HG03558 (cell line): ENCODE data around the gene SMLR1.
A peak's percentile ranks its signal among the peaks of the same experiment; 100 is the strongest.

Experiments used
- ATAC-seq: cut with Tn5 transposase; IDR thresholded peaks from one replicate; pipeline ENCODE4 v1.9.1; 2021; ENCODE audit warnings: moderate number of reproducible peaks; ENCODE audit not compliant: unreplicated experiment; ENCODE audit errors: extremely low read depth

The SMLR1 gene

DNA sequence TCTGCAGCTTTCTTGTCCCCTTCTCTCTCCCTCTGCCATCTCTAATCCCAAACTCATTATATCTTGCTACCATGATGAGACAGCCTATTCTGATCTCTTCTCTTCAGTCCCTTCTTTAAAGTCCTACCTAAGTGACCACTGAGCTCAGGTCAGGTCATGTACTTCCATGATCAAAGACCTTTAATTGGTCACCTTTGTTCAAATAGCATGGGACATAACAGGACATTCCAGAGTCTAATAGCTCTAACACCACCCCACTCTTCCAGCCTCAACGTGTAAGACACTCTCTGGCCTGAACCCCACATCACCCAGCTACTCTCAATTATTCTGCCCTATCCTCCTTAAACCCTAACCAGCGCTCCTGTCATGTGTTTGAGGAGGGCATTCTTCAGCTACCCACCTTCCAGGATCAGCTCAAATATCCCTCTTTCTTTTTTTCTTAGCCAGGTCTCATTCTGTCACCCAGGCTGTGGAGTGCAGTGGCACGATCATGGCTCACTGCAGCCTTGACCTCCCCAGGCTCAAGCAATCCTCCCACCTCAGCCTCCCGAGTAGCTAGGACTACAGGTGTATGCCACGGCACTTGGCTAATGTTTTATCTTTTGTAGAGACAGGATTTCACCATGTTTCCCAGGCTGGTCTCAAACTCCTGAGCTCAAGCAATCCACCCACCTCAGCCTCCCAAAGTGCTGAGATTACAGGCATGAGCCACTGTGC is 2.1 kb upstream of the SMLR1 start:
- no peak for ATAC-seq

DNA sequence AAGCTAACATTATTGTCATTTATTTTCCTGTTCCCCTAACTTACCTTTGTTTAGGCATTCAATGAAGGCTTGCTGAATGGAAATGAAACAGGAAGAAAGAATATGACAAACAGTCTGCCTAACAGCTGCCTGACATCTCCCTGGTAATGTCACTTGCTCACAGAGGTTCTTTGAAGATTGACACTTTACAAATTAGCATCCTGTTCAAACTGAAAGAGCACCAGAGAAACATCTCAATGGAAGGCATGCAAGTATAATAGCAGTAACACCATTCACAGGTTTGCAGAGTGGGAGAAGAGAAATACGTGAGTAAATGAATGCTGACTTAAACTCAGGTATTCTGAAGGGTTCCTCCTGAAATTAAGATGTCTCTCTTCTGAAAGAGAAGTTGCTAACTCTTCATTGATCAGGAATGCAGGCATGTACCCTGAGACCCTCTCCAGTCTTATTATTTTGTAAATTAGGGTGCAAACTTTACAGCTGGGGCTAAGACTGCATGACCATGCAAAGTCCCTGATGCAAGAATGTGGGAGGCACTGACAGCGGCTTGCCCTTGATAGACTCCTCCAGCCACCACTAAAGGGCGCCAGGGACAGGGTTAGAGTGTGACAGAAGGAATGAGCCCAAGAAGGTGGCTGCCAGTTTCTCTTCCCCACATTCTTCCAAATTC is 1.3 kb upstream of the SMLR1 start:
- ATAC-seq, result no peak

DNA sequence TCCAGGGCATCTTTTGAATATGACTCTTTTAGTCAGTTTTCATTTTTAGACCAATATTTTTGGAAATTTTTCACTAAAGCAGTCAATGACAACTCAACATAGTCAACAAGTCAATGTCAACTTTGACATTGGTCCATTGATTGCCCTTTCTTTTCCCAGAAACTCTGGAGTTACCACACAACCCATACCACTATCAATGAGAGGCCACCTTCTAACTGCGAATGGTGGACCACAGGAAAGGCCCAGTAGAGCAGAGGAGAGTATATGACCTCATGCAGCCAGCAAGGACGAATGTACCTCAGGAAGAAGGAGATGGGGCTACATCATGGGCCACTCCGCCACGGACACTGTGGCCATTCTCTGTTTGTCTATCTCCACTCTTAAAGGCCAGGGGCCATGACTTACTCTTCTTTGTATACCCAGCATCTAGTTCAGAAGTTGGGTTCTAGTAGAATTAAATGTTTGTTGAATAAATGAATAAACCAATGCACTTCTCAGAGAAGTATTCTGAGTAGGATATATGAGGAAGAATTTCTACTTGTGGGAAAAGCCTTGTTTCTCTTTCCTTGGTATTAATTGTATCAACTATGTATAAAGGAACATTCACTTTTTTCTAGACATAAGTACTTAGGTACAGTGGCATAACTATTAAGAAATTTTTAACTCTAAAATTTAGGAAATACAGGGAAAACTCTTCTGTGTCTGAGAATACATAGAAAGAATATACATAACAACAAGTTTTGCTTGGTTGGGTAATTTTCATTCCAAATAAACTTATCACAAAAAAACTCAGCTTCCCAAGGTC is 562 bp upstream of the SMLR1 start:
- no peak for ATAC-seq

DNA sequence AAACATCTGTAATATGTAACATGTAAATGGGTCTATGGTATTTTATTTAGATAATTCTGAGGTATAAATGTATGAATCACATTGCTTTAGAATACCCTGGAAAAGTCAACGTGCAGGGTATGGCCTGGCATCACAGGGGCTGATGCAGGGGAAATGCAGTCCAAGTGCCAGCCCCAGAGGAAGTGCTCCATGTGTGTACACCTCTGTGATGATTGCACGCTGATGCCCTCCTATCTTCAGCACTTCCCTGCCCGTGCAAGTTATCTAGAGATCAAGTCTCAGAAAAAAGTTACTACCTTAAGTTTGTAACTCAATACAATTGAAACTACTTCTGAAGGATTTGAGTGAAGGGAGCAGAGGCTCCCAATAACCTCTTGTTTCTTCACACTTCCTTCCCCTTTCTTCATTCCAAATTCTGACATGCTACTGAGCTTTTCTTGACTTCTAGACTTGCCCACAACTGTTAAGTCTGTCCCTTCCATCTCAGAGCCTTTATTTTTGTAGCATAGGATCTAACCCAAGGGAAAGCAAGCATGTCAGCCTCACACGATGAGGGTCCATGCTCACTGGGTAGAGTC is 2.2 kb downstream of the SMLR1 start:
- ATAC-seq, result no peak

DNA sequence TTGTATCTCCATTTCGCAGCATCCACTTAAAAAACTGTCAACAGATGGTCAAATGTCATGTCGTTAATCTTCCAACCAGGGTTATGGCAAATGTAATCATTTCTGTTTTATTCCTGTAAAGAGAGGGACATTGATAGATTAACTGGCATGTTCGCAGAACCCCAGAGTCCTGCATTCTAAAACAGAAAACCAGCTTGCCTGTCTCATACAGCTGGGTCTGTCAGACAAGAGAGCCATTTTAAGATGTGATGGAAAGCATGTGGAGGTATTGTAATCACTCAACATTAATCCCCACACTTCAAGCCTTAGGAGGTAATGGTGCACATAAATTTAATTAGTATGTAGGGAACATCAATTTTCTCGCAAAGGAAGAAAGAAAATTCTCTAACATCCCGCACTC is 4.4 kb downstream of the SMLR1 start:
- ATAC-seq, result no peak

DNA sequence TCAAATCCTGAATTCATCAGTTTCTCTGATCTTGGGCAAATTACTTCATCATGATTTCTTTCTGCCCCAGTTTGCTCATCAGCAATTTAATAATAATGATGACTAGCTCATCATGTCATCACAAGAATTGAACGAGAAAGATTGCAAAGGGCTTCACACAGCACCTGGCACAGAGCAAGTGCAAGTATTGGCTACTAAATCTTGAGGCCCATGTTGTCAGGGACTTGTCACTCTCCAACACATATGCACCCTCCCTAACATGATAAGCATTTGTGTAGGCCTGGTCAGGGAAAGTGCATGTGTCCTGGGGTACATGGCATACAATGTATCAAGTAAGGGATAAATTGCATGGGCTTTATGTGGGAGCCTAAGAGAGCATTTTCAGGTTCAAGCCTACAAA is 6.4 kb downstream of the SMLR1 start:
- no peak for ATAC-seq

DNA sequence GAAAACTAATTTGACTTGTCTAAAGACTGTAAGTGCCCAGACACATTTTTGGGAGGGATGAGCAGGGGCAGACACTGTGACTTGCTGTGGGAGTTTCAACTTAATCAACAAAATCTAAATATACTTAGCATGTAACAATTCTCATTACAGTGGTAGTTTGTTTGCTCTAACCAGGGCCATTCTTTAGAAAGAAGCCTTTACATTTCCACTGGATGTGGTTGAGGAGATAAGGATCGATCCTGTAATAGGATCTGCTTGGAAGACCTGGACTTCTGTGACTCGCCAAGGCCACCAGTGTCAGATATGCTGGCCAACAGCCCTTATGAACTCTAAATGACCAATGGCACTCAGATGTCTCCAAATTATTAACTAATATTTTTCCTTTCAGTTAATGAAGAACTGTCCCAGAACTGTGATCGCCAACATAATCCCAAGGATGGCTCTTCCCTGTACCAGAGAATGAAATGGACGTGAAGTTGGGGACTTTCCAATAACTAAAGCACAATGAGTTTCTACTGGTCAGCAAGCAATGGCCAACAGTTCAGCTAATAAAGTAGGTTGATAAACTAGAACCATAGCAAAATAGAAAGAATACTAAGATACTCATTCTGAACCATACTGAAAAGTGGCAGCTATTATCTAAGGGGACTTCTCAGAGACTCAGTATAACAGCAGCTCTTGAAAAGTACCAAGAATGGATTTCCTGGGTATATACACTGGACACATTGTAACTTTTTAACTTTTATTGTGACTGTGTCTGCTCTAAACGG is 7.5 kb downstream of the SMLR1 start:
- no peak for ATAC-seq

DNA sequence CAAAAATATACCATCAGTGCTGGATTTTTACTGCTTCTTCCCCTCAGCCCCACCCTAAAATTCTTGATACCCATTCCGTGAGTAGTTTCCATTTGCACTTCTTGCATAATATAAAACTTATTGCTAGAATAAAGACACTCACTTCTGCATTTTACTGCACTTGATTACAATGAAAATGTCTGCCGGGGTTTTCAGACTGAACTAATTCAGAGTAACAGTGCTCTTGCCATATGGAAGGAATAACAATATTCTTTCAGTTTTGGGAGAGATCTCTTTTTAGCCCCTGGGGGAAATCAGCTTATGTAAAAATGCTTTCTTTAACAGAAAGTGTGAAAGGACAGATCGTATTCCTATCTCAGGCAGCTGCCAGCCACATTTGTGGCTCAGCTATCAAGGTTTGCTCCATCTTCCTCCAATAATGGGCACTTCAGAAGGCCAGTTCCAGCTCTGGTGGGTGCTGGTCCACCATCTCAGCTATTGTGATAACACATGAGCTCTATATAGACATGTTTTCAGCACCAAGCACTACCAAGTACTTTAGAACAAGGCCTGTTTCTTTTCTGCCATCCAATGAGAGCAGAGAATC is 8.9 kb downstream of the SMLR1 start:
- ATAC-seq, result no peak

DNA sequence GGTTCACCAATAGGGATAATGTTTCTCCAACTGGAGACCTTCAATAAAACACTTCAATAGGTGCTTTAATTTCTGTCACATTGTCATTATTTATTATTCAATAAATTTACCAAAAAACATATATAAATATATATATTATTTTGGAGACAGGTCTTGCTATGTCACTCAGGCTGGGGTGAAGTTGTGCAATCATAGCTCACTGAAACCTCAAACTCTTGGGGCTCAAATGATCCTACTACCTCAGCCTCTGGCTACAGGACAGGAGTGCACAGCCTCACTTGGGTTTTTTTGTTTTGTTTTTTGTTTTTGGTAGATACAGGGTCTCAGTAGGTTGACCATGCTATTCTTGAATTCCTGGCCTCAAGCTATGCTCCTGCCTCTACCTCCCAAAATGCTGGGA is 9.9 kb downstream of the SMLR1 start:
- no peak for ATAC-seq

DNA sequence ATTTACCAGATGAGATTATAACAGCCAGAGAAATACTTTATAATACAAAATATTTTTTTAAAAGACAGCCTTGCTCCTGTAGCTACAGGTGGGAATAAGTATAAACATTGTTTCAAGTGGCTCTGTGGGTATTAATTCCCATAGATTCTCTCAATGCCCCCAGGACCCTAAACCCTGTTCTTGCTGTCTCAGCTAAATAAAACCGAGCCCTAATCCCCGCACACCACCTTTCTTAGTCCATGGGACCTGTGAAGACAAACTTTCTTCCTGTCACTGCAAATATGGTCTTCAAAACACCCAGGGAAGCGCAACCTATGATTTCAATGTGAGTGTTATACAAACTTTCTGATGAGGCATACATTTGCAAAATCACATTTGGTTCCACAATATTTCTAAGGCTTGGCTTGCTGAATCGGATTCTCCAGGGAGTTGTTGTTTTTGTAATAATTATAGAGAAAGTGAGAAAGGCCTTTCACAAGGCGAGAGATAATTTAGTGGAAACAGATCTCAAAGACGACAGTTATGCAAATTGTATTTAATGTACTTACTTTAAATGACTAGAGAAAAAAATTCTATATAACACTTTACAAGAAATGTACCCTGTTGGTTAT is 11.1 kb downstream of the SMLR1 start:
- ATAC-seq, result no peak

DNA sequence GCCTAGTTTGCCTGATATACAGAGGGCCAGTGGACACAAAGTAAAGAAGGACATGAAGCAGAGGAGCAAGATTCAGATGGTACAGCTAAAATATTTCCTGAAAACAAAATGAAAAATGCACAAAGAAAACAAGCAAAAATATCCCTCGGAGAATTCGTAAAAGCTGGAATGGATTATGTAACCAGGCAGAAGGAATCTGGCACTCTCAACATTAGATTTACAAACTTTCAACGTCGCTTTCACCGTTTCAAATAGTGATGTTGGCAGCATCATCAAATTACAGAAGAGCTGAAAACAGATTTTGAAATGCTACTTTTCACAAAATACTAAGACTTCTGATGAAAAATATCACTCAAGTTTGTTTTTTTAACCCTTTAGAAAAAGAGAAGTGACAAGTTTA is 11.7 kb downstream of the SMLR1 start:
- no peak for ATAC-seq

DNA sequence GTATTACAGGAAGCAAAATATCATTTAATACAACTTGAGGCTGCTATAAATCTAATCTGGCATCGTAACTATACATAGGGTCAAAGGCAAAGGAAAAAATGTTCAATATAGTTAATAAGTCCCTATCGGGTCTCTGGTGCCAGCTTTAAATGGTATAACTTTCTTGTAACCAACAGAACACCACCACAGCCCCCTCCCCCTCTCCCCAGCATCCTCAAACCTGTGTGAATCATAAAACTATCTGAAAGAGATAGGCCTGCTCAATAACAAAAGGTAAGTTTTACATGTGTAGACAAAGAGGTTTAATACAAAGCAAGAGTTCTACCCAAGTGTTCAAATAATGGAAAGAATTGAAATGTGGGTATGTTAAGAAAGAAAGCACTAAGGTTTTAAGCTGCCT is 12.2 kb downstream of the SMLR1 start:
- no peak for ATAC-seq

DNA sequence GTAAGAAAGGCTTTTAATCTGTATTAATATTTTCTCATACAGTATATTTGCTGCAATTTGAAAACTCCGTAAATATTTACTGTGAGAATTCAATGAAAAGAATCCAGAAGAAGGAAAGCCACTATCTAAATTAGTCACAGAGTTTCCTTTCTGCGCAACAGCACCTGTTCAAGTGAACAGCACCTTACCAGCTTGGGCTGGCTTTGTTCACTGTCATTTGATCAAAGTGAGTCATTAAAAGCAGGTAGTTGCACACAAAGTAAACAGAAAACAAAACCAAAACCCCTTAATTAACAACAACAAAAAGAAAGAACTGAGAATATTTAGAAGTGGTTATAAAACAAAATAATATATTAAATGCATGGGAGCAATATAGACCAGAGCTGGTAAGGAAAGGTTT is 12.8 kb downstream of the SMLR1 start:
- no peak for ATAC-seq

DNA sequence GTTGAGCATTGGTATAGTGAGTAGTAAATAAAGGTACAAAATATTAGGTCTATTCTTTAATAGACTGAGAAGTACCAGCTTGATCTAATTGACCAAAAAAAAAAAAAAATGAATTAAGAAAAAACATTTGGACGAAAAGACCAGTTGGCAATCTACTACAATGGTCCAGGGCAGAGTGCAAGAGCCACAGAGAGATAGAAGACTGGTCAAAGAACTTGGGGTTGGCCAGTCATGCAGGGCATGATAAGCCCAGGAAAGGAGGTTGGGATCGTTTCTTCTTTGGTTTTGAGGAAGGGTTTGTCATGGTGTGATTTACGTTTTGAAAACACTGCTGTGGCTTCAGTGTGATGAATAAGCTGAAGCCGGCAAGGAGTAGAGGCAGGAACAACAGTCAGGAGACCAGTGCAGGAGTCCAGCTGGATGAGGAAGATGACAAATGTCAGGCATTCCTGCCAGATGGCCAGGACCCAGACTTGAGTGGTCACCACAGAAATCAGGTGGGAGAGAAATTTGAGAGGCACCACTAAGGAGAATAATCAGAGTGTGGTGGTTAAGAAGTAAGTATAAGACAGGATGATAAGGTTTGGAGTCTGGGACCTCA is 14.0 kb downstream of the SMLR1 start:
- no peak for ATAC-seq

DNA sequence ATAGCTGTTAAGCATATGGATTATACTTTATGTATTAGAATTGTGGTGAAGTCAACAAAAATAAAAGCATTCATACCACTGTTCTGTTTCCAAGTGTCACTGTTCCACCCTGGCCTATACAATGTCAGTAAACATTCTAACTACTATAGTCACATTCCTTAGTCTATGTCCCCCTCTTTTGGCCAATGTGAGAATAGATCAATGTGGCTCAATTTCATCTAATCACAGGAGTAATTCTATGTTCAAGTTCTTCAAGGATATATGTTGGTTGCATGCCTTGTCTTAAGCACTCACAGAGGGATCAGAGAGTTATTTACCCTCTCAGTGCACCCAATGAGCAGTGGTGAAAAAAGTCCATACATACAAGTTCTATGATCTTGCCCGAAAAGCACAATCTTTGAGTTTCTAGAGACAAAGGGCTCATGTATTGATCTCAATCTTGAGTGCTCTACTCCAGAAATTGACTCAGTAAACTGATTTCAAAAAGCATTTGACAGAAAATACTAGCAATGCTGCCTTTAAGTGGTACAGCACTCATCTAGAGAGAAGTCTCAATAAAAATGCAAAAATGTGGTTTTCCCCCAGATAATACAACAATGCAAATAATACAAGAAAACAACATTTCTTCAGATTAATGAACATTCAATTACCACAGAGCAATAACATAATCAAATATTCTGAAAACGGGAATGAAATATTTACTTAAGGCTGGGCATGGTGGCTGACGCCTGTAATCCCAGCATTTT is 16.5 kb downstream of the SMLR1 start:
- ATAC-seq, result peak; percentile 55

DNA sequence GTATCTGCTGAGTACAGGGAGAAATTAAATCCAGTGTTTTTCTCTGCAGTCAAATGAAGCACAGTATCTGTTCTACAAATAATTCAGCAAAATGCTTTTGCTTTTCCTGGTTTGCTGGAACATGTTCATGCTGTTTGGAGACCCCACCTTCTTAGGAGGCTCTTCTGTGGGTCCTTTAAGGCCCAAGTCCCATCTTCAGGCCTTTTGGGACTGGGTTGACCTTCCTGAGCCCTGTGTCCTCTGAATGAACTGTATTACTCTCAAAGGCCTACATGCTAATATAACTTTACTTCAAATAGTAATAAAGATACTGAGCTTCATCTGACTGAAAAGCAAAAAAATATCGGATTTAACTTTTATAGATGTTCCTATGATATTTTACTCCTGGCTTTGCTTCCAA is 19.3 kb downstream of the SMLR1 start:
- ATAC-seq, result no peak

DNA sequence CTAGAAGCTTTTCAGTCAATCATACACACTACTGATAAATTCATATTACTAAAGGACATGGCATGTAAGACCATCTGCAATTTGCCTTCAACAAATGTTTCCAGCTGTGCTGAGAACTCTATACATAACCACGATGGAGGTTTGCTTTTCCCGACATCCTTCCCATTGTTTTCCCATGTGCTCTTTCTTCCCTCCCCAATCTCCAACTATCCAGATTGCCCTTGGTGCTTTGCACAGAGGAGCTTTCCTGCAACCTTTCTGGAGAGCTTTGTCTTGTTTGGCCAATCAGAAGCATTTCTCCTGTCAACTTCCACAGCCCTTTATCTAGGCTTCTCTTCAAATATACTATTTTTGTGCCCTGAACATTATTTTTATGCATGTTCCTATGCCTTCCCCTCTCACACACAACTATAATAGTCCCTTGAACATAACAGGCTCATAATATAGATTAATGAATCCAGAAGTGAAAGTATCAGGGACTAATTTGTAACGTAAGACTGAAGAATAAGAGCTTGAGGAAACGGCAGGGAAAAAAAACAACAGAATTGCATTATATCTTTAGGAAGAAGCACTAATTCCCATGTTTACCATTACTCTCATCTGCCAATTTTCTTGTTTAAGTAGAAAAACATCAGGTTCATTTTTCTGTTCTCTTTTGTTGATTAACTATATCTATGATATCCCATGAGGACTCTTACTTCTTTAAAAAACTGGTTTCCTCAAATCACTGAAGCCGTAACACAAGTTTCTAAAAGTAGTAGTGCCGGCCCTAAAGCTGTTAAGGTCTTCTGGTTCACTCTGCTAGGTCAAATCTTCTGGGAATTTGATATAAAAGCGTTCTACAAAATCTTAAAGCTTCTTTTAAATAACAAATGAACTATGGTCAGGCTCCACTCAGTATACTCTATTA is 20.1 kb downstream of the SMLR1 start:
- no peak for ATAC-seq
